ENCODE results near the gene HSPA5. TPM values are rescaled to one million over a fixed set of nuclear protein-coding genes. Genes with fewer than 3 reads are reported as not detected.

Gene HSPA5
- total and polyA plus RNA-seq, 12 donors, result 30.0 to 677 (median 102) TPM

DNA sequence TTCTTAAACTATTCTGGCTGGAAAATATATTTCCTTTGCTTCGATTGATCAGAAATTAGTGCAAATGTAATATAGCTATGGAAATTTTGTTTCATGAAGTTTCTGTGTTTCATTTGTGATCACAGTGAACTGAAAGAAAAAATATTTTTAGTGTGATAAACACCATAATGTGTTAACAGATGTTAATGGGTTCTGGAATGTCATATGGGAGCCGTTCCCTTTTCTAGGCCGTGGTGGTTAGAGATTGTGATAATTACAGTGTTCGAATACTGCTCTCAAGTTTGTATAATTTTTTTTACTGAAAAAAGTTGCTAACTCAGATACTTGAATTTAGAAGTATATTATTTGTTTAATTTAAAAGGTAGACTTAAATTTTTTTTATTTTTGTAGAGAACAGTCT lies 39.8 kb upstream of the HSPA5 start:
- no peak for DNase-seq
- H3K27me3 ChIP-seq, result no peaks in the 10 kb centered on the region
- peaks cover 5 to 20% of the 10 kb centered on the region in 2 donors for H3K4me1 ChIP-seq (replicated peaks in 1 of 2)
- no peak overlapping the region for H3K4me3 ChIP-seq
- WGBS, 4 donors, result 55 to 75% (median 67%) methylated on average over 4 of the region's 4 CpGs
- H3K36me3 ChIP-seq (replicated peaks in 1 of 2), result no peaks in the 10 kb centered on the region
- intact Hi-C loops (cut with DNase I), result no loop called here
- no peaks in the 10 kb centered on the region for H3K9me3 ChIP-seq (replicated peaks in 1 of 3)
- no peak overlapping the region for H3K27ac ChIP-seq
- TF ChIP-seq, protein P1, sequence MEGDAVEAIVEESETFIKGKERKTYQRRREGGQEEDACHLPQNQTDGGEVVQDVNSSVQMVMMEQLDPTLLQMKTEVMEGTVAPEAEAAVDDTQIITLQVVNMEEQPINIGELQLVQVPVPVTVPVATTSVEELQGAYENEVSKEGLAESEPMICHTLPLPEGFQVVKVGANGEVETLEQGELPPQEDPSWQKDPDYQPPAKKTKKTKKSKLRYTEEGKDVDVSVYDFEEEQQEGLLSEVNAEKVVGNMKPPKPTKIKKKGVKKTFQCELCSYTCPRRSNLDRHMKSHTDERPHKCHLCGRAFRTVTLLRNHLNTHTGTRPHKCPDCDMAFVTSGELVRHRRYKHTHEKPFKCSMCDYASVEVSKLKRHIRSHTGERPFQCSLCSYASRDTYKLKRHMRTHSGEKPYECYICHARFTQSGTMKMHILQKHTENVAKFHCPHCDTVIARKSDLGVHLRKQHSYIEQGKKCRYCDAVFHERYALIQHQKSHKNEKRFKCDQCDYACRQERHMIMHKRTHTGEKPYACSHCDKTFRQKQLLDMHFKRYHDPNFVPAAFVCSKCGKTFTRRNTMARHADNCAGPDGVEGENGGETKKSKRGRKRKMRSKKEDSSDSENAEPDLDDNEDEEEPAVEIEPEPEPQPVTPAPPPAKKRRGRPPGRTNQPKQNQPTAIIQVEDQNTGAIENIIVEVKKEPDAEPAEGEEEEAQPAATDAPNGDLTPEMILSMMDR (IDR thresholded peaks at IDR 0.05), result no peak
- no peak for TF ChIP-seq POLR2A (IDR thresholded peaks at IDR 0.05)

DNA sequence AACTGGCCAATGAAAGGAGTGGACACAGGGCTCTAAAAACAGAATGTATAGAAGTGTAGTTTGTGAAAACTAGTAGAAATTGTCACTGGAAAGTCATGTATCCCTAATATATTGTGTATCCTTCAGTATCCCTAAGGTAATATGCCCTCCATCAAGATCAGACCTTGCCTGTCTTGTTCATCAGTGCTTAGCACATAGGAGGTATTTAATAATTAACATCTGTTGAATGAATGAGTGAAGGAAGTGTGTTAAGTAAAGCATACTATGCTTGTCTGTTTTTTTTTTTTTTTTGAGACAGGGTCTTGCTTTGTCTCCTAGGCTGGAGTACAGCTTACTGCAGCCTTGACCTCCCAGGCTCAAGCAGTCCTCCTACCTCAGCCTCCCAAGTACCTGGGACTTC lies 36.3 kb upstream of the HSPA5 start:
- H3K4me3 ChIP-seq, result no peak overlapping the region
- TF ChIP-seq, protein P1 (IDR thresholded peaks at IDR 0.05), result no peak
- no peak for TF ChIP-seq POLR2A (IDR thresholded peaks at IDR 0.05)
- no peaks in the 10 kb centered on the region for H3K27me3 ChIP-seq
- intact Hi-C loops (cut with DNase I), result no loop called here
- DNase-seq, result no peak
- H3K36me3 ChIP-seq (replicated peaks in 1 of 2), result no peaks in the 10 kb centered on the region
- no peak overlapping the region for H3K27ac ChIP-seq
- H3K4me1 ChIP-seq (replicated peaks in 1 of 2), result peaks cover 13 to 42% of the 10 kb centered on the region in 2 donors
- no peaks in the 10 kb centered on the region for H3K9me3 ChIP-seq (replicated peaks in 1 of 3)

- WGBS, 4 donors, result 96 to 99% (median 98%) methylated on average over 4 of the region's 4 CpGs
- Histone ChIP-seq H3K27me3 (no peaks in the 10 kb centered on the region), H3K4me1 (replicated peaks in 1 of 2) (peaks cover 13 to 48% of the 10 kb centered on the region in 2 donors), H3K9me3 (replicated peaks in 1 of 3) (no peaks in the 10 kb centered on the region), H3K27ac (no peak overlapping the region), H3K36me3 (replicated peaks in 1 of 2) (no peaks in the 10 kb centered on the region), H3K4me3 (no peak overlapping the region)
- intact Hi-C loops (cut with DNase I), result no loop called here
- no peak for DNase-seq
- TF ChIP-seq, protein P1 (IDR thresholded peaks at IDR 0.05), result no peak
- TF ChIP-seq POLR2A (IDR thresholded peaks at IDR 0.05), result no peak
Measured at GRCh38 chr9:125276771-125277170, 35.6 kb upstream of the HSPA5 start.

GRCh38 chr9:125272697-125273096 lies 31.6 kb upstream of the HSPA5 start:
- no peaks in the 10 kb centered on the region for H3K27me3 ChIP-seq
- no peaks in the 10 kb centered on the region for H3K36me3 ChIP-seq (replicated peaks in 1 of 2)
- H3K9me3 ChIP-seq (replicated peaks in 1 of 3), result no peaks in the 10 kb centered on the region
- intact Hi-C loops (cut with DNase I), result no loop called here
- H3K4me1 ChIP-seq (replicated peaks in 1 of 2), result peaks cover 8 to 45% of the 10 kb centered on the region in 2 donors
- no peak overlapping the region for H3K4me3 ChIP-seq
- 63 to 69% (median 67%) methylated on average over 3 of the region's 3 CpGs for WGBS, 4 donors
- peak overlapping the region in 1 of 5 donors; percentile 19 for H3K27ac ChIP-seq
- DNase-seq, result no peak
- TF ChIP-seq, protein P1 (IDR thresholded peaks at IDR 0.05), result no peak
- TF ChIP-seq POLR2A (IDR thresholded peaks at IDR 0.05), result no peak

Data from adrenal gland (tissue), 12 donors.